A673 (cell line): ENCODE data around the gene METRNL. TPM values are rescaled to one million over a fixed set of nuclear protein-coding genes. Genes with fewer than 3 reads are reported as not detected.

Experiments
- BruUV-seq: library from RNA; stranded (reverse); fragments of 400-500 nt; replicated peaks from 2 replicates; lab custom pipeline; 2021; lab: Mats Ljungman, UMichigan
- CTCF ChIA-PET: fragments of 300-600 bp; sonication (Branson Sonifier 250); formaldehyde crosslinking; loops from one replicate; lab custom pipeline; 2022; ENCODE audit warnings: antibody characterized with exemption; lab: Charles Lee
- POLR2A ChIA-PET: fragments of 300-600 bp; sonication (Branson Sonifier 250); formaldehyde crosslinking; loops from one replicate; lab custom pipeline; 2022; ENCODE audit warnings: antibody characterized with exemption; ENCODE audit not compliant: low non-redundant PET; lab: Charles Lee
- DNase-seq: peaks from one replicate; pipeline ENCODE4 v3.0.0-alpha.2; 2015; ENCODE audit warnings: low spot score
- H3K27ac ChIP-seq: fragments of 200-600 bp; sonication (generic); 2 replicates; pipeline ENCODE4 v1.5.1; 2016; ENCODE audit warnings: mixed run types, low read depth, mild to moderate bottlenecking, mixed read lengths, antibody characterized with exemption, low read length; ENCODE audit not compliant: poor library complexity, severe bottlenecking
- H3K27me3 ChIP-seq: fragments of 200-600 bp; sonication (generic); replicated peaks from 2 replicates; pipeline ENCODE4 v1.6.1; 2017; ENCODE audit warnings: mixed run types, low read depth, mild to moderate bottlenecking, mixed read lengths, antibody characterized with exemption, low read length; ENCODE audit not compliant: insufficient read depth, poor library complexity
- H3K36me3 ChIP-seq: fragments of 200-600 bp; sonication (generic); 2 replicates; pipeline ENCODE4 v1.6.1; 2016; ENCODE audit warnings: mixed run types, mild to moderate bottlenecking, mixed read lengths, antibody characterized with exemption, low read length; ENCODE audit not compliant: insufficient read depth, poor library complexity, severe bottlenecking
- H3K4me1 ChIP-seq: fragments of 200-600 bp; sonication (generic); 2 replicates; pipeline ENCODE4 v1.6.1; 2017; ENCODE audit warnings: mixed run types, mild to moderate bottlenecking, mixed read lengths, antibody characterized with exemption, low read length; ENCODE audit not compliant: insufficient read depth, poor library complexity, severe bottlenecking
- H3K4me3 ChIP-seq: fragments of 200-600 bp; sonication (generic); 2 replicates; pipeline ENCODE4 v1.5.1; 2016; ENCODE audit warnings: low read depth, mixed run types, mild to moderate bottlenecking, mixed read lengths, low read length; ENCODE audit not compliant: poor library complexity, severe bottlenecking
- H3K9me3 ChIP-seq: fragments of 200-600 bp; sonication (generic); 2 replicates; pipeline ENCODE4 v1.6.1; 2016; ENCODE audit warnings: mixed run types, low read depth, mild to moderate bottlenecking, mixed read lengths, antibody characterized with exemption, low read length; ENCODE audit not compliant: poor library complexity, severe bottlenecking
- EZH2 ChIP-seq: fragments of 200-600 bp; sonication (generic); IDR thresholded peaks from 2 replicates; pipeline ENCODE4 v1.6.1; 2017; ENCODE audit warnings: borderline replicate concordance, low read depth, mild to moderate bottlenecking, mixed read lengths, antibody characterized with exemption, low read length; ENCODE audit not compliant: poor library complexity, severe bottlenecking
- intact Hi-C: fragments of 100-400 bp; cut with micrococcal nuclease; formaldehyde crosslinking; loops from one replicate; pipeline ENCODE4 v1.10.0; 2022; ENCODE audit not compliant: unreplicated experiment
- total RNA-seq: library from RNA; stranded (reverse); gene quantifications from 2 replicates; pipeline ENCODE4 v1.2.3, GENCODE V29; 2021
- TF ChIP-seq, protein P1 (sequence below): fragments of 300-800, 200-600 bp; sonication (generic); conservative IDR thresholded peaks from 2 replicates; pipeline ENCODE4 v1.5.1; 2017; ENCODE audit warnings: low read depth, mild to moderate bottlenecking, antibody characterized with exemption, low read length, moderate library complexity, mixed read lengths

The METRNL gene
- total RNA-seq, 1 experiment from 2014 or later, result 16.5 TPM

DNA sequence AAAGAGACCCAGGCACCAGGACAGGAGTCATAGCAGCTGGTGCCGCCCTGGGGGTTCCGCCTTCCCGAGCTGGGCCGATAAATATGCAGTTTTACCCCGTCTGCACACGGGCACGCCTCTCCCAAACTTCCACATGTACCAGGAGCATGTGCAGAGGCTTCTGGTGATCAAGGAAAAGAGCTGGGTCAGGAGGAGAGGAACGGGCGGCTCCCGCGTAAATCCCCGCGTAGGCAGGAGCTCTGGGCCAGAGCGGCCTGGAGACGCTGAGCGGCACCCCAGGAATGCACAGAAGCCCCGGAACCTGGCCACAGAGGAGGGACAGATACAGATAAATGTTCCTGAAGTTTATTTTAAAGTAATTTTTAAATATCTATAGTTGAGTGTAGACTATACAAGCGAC is 46.6 kb upstream of the METRNL start:
- Histone ChIP-seq H3K36me3 (no peaks in the 10 kb centered on the region), H3K9me3 (no peaks in the 10 kb centered on the region), H3K4me1 (no peaks in the 10 kb centered on the region), H3K27me3 (no peaks in the 10 kb centered on the region), H3K4me3 (no peak overlapping the region), H3K27ac (no peak overlapping the region)
- BruUV-seq, result no TSS peak
- TF ChIP-seq, protein P1, sequence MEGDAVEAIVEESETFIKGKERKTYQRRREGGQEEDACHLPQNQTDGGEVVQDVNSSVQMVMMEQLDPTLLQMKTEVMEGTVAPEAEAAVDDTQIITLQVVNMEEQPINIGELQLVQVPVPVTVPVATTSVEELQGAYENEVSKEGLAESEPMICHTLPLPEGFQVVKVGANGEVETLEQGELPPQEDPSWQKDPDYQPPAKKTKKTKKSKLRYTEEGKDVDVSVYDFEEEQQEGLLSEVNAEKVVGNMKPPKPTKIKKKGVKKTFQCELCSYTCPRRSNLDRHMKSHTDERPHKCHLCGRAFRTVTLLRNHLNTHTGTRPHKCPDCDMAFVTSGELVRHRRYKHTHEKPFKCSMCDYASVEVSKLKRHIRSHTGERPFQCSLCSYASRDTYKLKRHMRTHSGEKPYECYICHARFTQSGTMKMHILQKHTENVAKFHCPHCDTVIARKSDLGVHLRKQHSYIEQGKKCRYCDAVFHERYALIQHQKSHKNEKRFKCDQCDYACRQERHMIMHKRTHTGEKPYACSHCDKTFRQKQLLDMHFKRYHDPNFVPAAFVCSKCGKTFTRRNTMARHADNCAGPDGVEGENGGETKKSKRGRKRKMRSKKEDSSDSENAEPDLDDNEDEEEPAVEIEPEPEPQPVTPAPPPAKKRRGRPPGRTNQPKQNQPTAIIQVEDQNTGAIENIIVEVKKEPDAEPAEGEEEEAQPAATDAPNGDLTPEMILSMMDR, result no peak
- TF ChIP-seq EZH2, result no peak
- no peak for DNase-seq
- ChIA-PET POLR2A (no interaction called here), CTCF (no interaction called here)
- intact Hi-C loops, result no loop called here

DNA sequence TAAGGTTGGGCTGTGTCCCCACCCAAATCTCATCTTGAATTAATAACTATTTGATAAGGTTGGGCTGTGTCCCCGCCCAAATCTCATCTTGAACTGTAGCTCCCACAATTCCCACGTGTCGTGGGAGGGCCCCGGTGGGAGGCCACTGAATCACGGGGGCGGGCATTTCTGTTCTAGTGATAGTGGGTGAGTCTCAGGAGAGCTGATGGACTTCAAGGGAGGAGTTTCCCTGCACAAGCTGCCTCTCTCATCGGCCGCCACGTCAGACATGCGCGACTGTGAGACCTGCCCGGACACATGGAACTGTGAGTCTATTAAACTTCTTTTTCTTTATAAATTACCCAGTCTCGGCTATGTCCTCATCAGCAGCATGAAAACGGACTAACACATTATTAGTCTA is 44.9 kb upstream of the METRNL start:
- H3K9me3 ChIP-seq, result no peaks in the 10 kb centered on the region
- intact Hi-C loops, result no loop called here
- H3K4me3 ChIP-seq, result no peak overlapping the region
- H3K27me3 ChIP-seq, result no peaks in the 10 kb centered on the region
- no peaks in the 10 kb centered on the region for H3K4me1 ChIP-seq
- CTCF ChIA-PET, result no interaction called here
- no peak for DNase-seq
- no peaks in the 10 kb centered on the region for H3K36me3 ChIP-seq
- no TSS peak for BruUV-seq
- no peak overlapping the region for H3K27ac ChIP-seq
- no peak for TF ChIP-seq EZH2
- TF ChIP-seq, protein P1, result no peak
- POLR2A ChIA-PET, result no interaction called here

DNA sequence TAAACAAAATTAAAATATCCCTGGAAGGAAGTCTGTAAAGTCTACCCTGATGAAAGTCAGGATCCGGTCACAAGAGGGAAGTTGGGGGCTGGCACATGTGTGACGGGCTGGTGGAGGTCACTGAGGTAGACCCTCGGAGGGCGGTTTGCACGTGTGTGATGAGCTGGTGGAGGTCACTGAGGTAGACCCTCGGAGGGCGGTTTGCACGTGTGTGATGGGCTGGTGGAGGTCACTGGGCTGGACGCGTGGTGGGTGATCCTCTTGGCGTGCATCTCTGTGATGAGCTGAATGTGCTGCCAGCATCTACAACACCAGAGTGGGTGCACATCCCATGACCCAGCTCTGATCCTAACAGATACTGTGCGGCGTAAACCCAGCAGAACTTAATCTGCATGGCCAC is 43.7 kb upstream of the METRNL start:
- H3K9me3 ChIP-seq, result peaks cover 7% of the 10 kb centered on the region
- intact Hi-C loops, result no loop called here

More for the DNA sequence above, 43.7 kb upstream of the METRNL start:
- BruUV-seq, result no TSS peak
- POLR2A ChIA-PET, result no interaction called here
- Histone ChIP-seq H3K36me3 (no peaks in the 10 kb centered on the region), H3K27me3 (no peaks in the 10 kb centered on the region), H3K4me3 (no peak overlapping the region), H3K4me1 (no peaks in the 10 kb centered on the region), H3K27ac (no peak overlapping the region)
- no peak for DNase-seq
- CTCF ChIA-PET, result no interaction called here
- TF ChIP-seq EZH2, result no peak
- TF ChIP-seq, protein P1, result no peak
